Neural cell (in vitro differentiated cells): Measurements from ENCODE around the gene DMWD.

Experiments used
- CTCF ChIP-seq: fragments of 450-650 bp; IDR thresholded peaks from 2 replicates; pipeline ENCODE4 v1.5.1; 2014; ENCODE audit warnings: antibody characterized with exemption, mild to moderate bottlenecking, moderate library complexity; ENCODE audit not compliant: poor library complexity, severe bottlenecking
- EP300 ChIP-seq: fragments of 450-650 bp; conservative IDR thresholded peaks from 2 replicates; pipeline ENCODE4 v1.6.1; 2014; ENCODE audit warnings: antibody characterized with exemption, mild to moderate bottlenecking, moderate library complexity; ENCODE audit not compliant: poor library complexity, severe bottlenecking
- EZH2 ChIP-seq: fragments of 200-600, 300-800 bp; shearing (Covaris generic), sonication (generic); IDR thresholded peaks from 2 replicates; pipeline ENCODE4 v1.6.1; 2014; ENCODE audit warnings: antibody characterized with exemption, low read length, borderline replicate concordance, mild to moderate bottlenecking; ENCODE audit not compliant: insufficient read depth, poor library complexity, severe bottlenecking
- POLR2AphosphoS5 ChIP-seq: IDR thresholded peaks from 2 replicates; pipeline ENCODE4 v1.6.1; 2012
- SMC3 ChIP-seq: fragments of 450-650 bp; conservative IDR thresholded peaks from 2 replicates; pipeline ENCODE4 v1.6.1; 2014; ENCODE audit warnings: antibody characterized with exemption, mild to moderate bottlenecking, moderate library complexity; ENCODE audit not compliant: poor library complexity

- no peak for TF ChIP-seq CTCF
- no peak for TF ChIP-seq EZH2
- TF ChIP-seq POLR2AphosphoS5, result no peak
- TF ChIP-seq SMC3, result no peak
- no peak for TF ChIP-seq EP300
Observed at GRCh38 chr19:45793876-45794275, 1.2 kb upstream of the DMWD start.
